ENCODE measurements around the gene PANK1.

Gene PANK1

GRCh38 chr10:89643431-89643811 is 1.6 kb downstream of the PANK1 start:
- CTCF ChIA-PET, result interaction anchor here (0.9 to 1.4 kb wide), 4 partner anchors 19 to 274 kb away, joined by 3 to 5 read pairs (median 4); no protein-coding TSS in a partner anchor
- POLR2A ChIA-PET, result interaction anchor here (0.6 to 1.6 kb wide), 11 partner anchors 10 to 219 kb away, joined by 3 to 11 read pairs (median 3); partner anchors contain the start of gene KIF20B
- peak overlapping the region; percentile 73 for H3K4me3 ChIP-seq (ENCODE audit: low read depth, low read length)
- no peak for TF ChIP-seq CTCF (IDR thresholded peaks at IDR 0.05; ENCODE audit: insufficient read depth, low read length, missing control alignments)
- DNase-seq (ENCODE audit: low read depth, low spot score), result no peak

- ChIA-PET POLR2A (no interaction called here), CTCF (interaction anchor here (1.3 kb wide), 1 partner anchor 273 kb away, joined by 5 read pairs; no protein-coding TSS in a partner anchor)
- no peak for DNase-seq (ENCODE audit: low read depth, low spot score)
- no peak overlapping the region for H3K4me3 ChIP-seq (ENCODE audit: low read depth, low read length)
- no peak for TF ChIP-seq CTCF (IDR thresholded peaks at IDR 0.05; ENCODE audit: insufficient read depth, low read length, missing control alignments)
Measured at GRCh38 chr10:89642193-89642592, 2.8 kb downstream of the PANK1 start.

GRCh38 chr10:89640241-89640640 is 4.8 kb downstream of the PANK1 start:
- H3K4me3 ChIP-seq (ENCODE audit: low read depth, low read length), result no peak overlapping the region
- ChIA-PET POLR2A (no interaction called here), CTCF (no interaction called here)
- DNase-seq (ENCODE audit: low read depth, low spot score), result no peak
- TF ChIP-seq CTCF (IDR thresholded peaks at IDR 0.05; ENCODE audit: insufficient read depth, low read length, missing control alignments), result no peak

- CTCF ChIA-PET, result no interaction called here
Measured at GRCh38 chr10:89639326-89639725, 5.7 kb downstream of the PANK1 start.

GRCh38 chr10:89637113-89637512 is 7.9 kb downstream of the PANK1 start:
- POLR2A ChIA-PET, result no interaction called here
- CTCF ChIA-PET, result no interaction called here
- no peak for DNase-seq (ENCODE audit: low read depth, low spot score)
- TF ChIP-seq CTCF (IDR thresholded peaks at IDR 0.05; ENCODE audit: insufficient read depth, low read length, missing control alignments), result no peak
- no peak overlapping the region for H3K4me3 ChIP-seq (ENCODE audit: low read depth, low read length)

More at GRCh38 chr10:89639326-89639725, 5.7 kb downstream of the PANK1 start:
- POLR2A ChIA-PET, result no interaction called here
- no peak overlapping the region for H3K4me3 ChIP-seq (ENCODE audit: low read depth, low read length)
- DNase-seq (ENCODE audit: low read depth, low spot score), result no peak
- no peak for TF ChIP-seq CTCF (IDR thresholded peaks at IDR 0.05; ENCODE audit: insufficient read depth, low read length, missing control alignments)

- POLR2A ChIA-PET, result no interaction called here
- TF ChIP-seq CTCF (IDR thresholded peaks at IDR 0.05; ENCODE audit: insufficient read depth, low read length, missing control alignments), result no peak
- no peak overlapping the region for H3K4me3 ChIP-seq (ENCODE audit: low read depth, low read length)
- no peak for DNase-seq (ENCODE audit: low read depth, low spot score)
- CTCF ChIA-PET, result no interaction called here
Measured at GRCh38 chr10:89634637-89635036, 10.4 kb downstream of the PANK1 start.

Data from AG04449 (cell line).